Heart left ventricle (tissue), 16 donors: ENCODE data around the gene PLCXD1. TPM values are rescaled to one million over a fixed set of nuclear protein-coding genes. Genes with fewer than 3 reads are reported as not detected.

Experiments
- ATAC-seq, 4 donors: fragments of 200-7000 bp; cut with Tn5 transposase; one replicate each; pipeline ENCODE4 v1.9.1; 2020 to 2022; ENCODE audit warnings: moderate library complexity in 4 of 4, mild to moderate bottlenecking in 3 of 4, moderate number of reproducible peaks in 1 of 4
- DNase-seq, 5 donors: peaks; one replicate each; pipeline ENCODE4 v3.0.0-alpha.2; 2020
- H3K27ac ChIP-seq, 12 donors: fragments of 200-600 bp; sonication (generic) in 4 of 12; one replicate each; pipeline versions ENCODE4 v1.5.0 to v1.8.0; 2016 to 2022; ENCODE audit warnings: mild to moderate bottlenecking in 2 of 12
- H3K27me3 ChIP-seq, 9 donors: fragments of 200-600 bp; sonication (generic) in 2 of 9; one replicate each; pipeline versions ENCODE4 v1.5.1 to v1.8.0; 2016 to 2022; ENCODE audit warnings: mild to moderate bottlenecking in 3 of 9
- H3K36me3 ChIP-seq, 9 donors: fragments of 200-600 bp; sonication (generic) in 2 of 9; one replicate each; pipeline versions ENCODE4 v1.5.0 to v1.8.0; 2018 to 2022; ENCODE audit warnings: mild to moderate bottlenecking in 2 of 9
- H3K4me1 ChIP-seq, 12 donors: fragments of 200-600 bp; sonication (generic) in 4 of 12; one replicate each; pipeline versions ENCODE4 v1.5.0 to v1.8.0; 2016 to 2022; ENCODE audit warnings: mild to moderate bottlenecking in 3 of 12
- H3K4me3 ChIP-seq, 12 donors: fragments of 200-600 bp; sonication (generic) in 4 of 12; one replicate each; pipeline versions ENCODE4 v1.5.0 to v1.8.0; 2017 to 2022; ENCODE audit warnings: mild to moderate bottlenecking in 9 of 12, moderate library complexity in 4 of 12
- H3K9me3 ChIP-seq, 12 donors: fragments of 200-600 bp; sonication (generic) in 4 of 12; one replicate each; pipeline versions ENCODE4 v1.5.0 to v1.8.0; 2016 to 2022; ENCODE audit warnings: mild to moderate bottlenecking in 1 of 12
- CTCF ChIP-seq, 12 donors: fragments of 200-600 bp; sonication (generic) in 4 of 12; IDR thresholded peaks; one replicate each; pipeline versions ENCODE4 v1.5.0 to v1.8.0; 2018 to 2022; ENCODE audit warnings: antibody characterized with exemption in 12 of 12, mild to moderate bottlenecking in 5 of 12
- POLR2A ChIP-seq, 2 donors: fragments of 450-650 bp; IDR thresholded peaks; one replicate each; pipeline ENCODE4 v1.6.1; 2017; ENCODE audit warnings: antibody characterized with exemption in 2 of 2, mild to moderate bottlenecking in 2 of 2, moderate library complexity in 2 of 2
- WGBS, 4 donors: extraction: QIAGEN DNeasy Blood & Tissue Kit in 2 of 4; methylation state at CpG; one replicate each; pipeline versions ENCODE4 v1.1.5 to v1.1.7; 2013 to 2018; 5-methylcytosine and 5-hydroxymethylcytosine counted together
- intact Hi-C, 10 donors: fragments of 100-400 bp; cut with DNase I; formaldehyde crosslinking; loops; one replicate each; pipeline versions ENCODE4 v1.11.1 to v1.14.2; 2022
- polyA plus RNA-seq, 2 donors: library from polyadenylated mRNA; stranded (reverse); fragments of 200-250 nt; gene quantifications; one replicate each; pipeline ENCODE4 v1.2.3, GENCODE V29; 2013
- total RNA-seq, 9 donors: library from RNA; depleted of rRNA in 2 of 9; stranded (reverse); fragments of >200 nt in 2 of 9; fragmentation: NEBNext Ultra II Directional in 3 of 9; extraction: Animal tissue kit (Norgen Biotek cat#: 25700) in 3 of 9; gene quantifications; one replicate each; pipeline versions ENCODE4 v1.1.0 to v1.2.4, GENCODE V29; 2016 to 2023
- donor health status: ischemic (EF 13 %, LVEDD 7.1; RV severe dilation, severe dysfunction).
- donor health status: healthy with polysubstance abuse.
- donor health status: DM: no; HTN: yes; CAD: no.
- donor health status: DM: no; HTN: no; CAD: no.
- donor health status: ischemic (EF 25% LVEDD 6.9; RV normal size, moderate dysfunction).
- donor health status: ischemic (EF 25% LVEDD 5.7; RV mildly dilated, moderate dysfunction).
- donor health status: healthy.
- donor health status: DM: yes; HTN: yes; CAD: no.
- donor health status: ischemic (EF 35%, LVEDD 5.7; RV mildly dilated, moderate dysfunction).
- donor health status: nonischemic (EF 11% LVEDD 7.7; RV severe dilation, severe dysfunction).
- donor health status: DM: yes; HTN: yes; CAD: no.
- donor health status: PGD.
- donor health status: ischemic (EF 29% LVEDD 5.4; RV normal size, mild dysfunction).
- donor health status: nonischemic (EF 23%, LVEDD 6.1; RV moderate dilation, normal function).

The PLCXD1 gene
- total and polyA plus RNA-seq, 11 donors: 0.81 to 27.0 (median 3.0) TPM

GRCh38 chrX:348461-349117 is 67.4 kb downstream of the PLCXD1 start:
- TF ChIP-seq POLR2A (IDR thresholded peaks at IDR 0.05) (no peak), CTCF (IDR thresholded peaks at IDR 0.05) (no peak)
- H3K27me3 ChIP-seq: no peaks in the 10 kb centered on the region
- H3K4me3 ChIP-seq: no peak overlapping the region
- peaks cover 0 to 13% (median 5%) of the 10 kb centered on the region in 12 donors for H3K4me1 ChIP-seq
- peak in 2 of 5 donors; percentile 25 to 42 for DNase-seq
- no peaks in the 10 kb centered on the region for H3K9me3 ChIP-seq
- intact Hi-C loops: no loop called here
- H3K36me3 ChIP-seq: peaks cover 0 to 29% (median 12%) of the 10 kb centered on the region in 9 donors
- 41 to 58% (median 47%) methylated on average over 11 of the region's 11 CpGs for WGBS, 4 donors
- peak in 3 of 4 donors; percentile 30 to 76 (median 57) for ATAC-seq
- H3K27ac ChIP-seq: peak overlapping the region in 8 of 12 donors; percentile 4 to 54 (median 44)

- Histone ChIP-seq H3K9me3 (no peaks in the 10 kb centered on the region), H3K4me1 (peaks cover 0 to 13% (median 5%) of the 10 kb centered on the region in 12 donors), H3K4me3 (no peak overlapping the region), H3K27me3 (no peaks in the 10 kb centered on the region), H3K36me3 (peaks cover 0 to 28% (median 12%) of the 10 kb centered on the region in 9 donors), H3K27ac (peak overlapping the region in 8 of 12 donors; percentile 4 to 54 (median 44))
- ATAC-seq: peak; percentile 29 to 63 (median 54)
- DNase-seq: peak in 3 of 5 donors; percentile 25 to 54 (median 39)
- intact Hi-C loops: no loop called here
- 52 to 69% (median 59%) methylated on average over 18 of the region's 18 CpGs for WGBS, 4 donors
- TF ChIP-seq POLR2A (IDR thresholded peaks at IDR 0.05) (no peak), CTCF (IDR thresholded peaks at IDR 0.05) (no peak)
Observed at GRCh38 chrX:349196-349595, 68.0 kb downstream of the PLCXD1 start.

GRCh38 chrX:349702-350101 is 68.5 kb downstream of the PLCXD1 start:
- 76 to 82% (median 79%) methylated on average over 10 of the region's 10 CpGs for WGBS, 4 donors
- DNase-seq: peak in 1 of 5 donors; percentile 6
- ATAC-seq: no peak
- Histone ChIP-seq H3K4me3 (no peak overlapping the region), H3K4me1 (peaks cover 0 to 13% (median 5%) of the 10 kb centered on the region in 12 donors), H3K36me3 (peaks cover 0 to 24% (median 7%) of the 10 kb centered on the region in 9 donors), H3K27ac (peak overlapping the region in 4 of 12 donors; percentile 40 to 54 (median 50)), H3K27me3 (no peaks in the 10 kb centered on the region), H3K9me3 (no peaks in the 10 kb centered on the region)
- intact Hi-C loops: no loop called here
- no peak for TF ChIP-seq POLR2A (IDR thresholded peaks at IDR 0.05)
- no peak for TF ChIP-seq CTCF (IDR thresholded peaks at IDR 0.05)

GRCh38 chrX:350148-350533 is 69.0 kb downstream of the PLCXD1 start:
- Histone ChIP-seq H3K4me1 (peaks cover 0 to 13% (median 5%) of the 10 kb centered on the region in 12 donors), H3K36me3 (peaks cover 0 to 23% (median 3%) of the 10 kb centered on the region in 9 donors), H3K27me3 (no peaks in the 10 kb centered on the region), H3K9me3 (no peaks in the 10 kb centered on the region), H3K27ac (no peak overlapping the region), H3K4me3 (no peak overlapping the region)
- TF ChIP-seq CTCF (IDR thresholded peaks at IDR 0.05) (no peak), POLR2A (IDR thresholded peaks at IDR 0.05) (no peak)
- ATAC-seq: no peak
- intact Hi-C loops: no loop called here
- WGBS, 4 donors: 81 to 87% (median 84%) methylated on average over 20 of the region's 20 CpGs
- peak in 1 of 5 donors; percentile 11 for DNase-seq
